Cardiac septum (tissue), 1 donor: Measurements from ENCODE around the gene PARP4. TPM values are rescaled to one million over a fixed set of nuclear protein-coding genes. Genes with fewer than 3 reads are reported as not detected.
"Not testable (repeated sequence)": the region's sequence is repeated elsewhere in the genome, so short reads cannot be mapped to it uniquely, and the experiment has no call there.

ENCODE experiments used
- DNase-seq: peaks from one replicate; pipeline ENCODE4 v3.0.0-alpha.2; 2020; ENCODE audit warnings: low spot score
- intact Hi-C: fragments of 100-400 bp; cut with DNase I; formaldehyde crosslinking; loops from one replicate; pipeline ENCODE4 v1.14.0; 2022
- long read RNA-seq: library from polyadenylated mRNA; unstranded; transcript quantifications from one replicate; pipeline ENCODE4 v2.0.0, GENCODE V29; 2021
- total RNA-seq: library from RNA; stranded (reverse); fragmentation: NEBNext Ultra II Directional; extraction: Animal tissue kit (Norgen Biotek cat#: 25700); gene quantifications from one replicate; pipeline ENCODE4 v1.2.1, GENCODE V29; 2021
- donor health status: DM: no; HTN: no; CAD: no.

Gene PARP4
- 16.7 TPM for total RNA-seq
- long read RNA-seq, full-length matches to known transcripts = 1 of 19 reads
- long read RNA-seq, partial matches to known transcripts = 11 of 19 reads
- long read RNA-seq, other reads (novel, unspliced or antisense) = 7 of 19 reads

- intact Hi-C loops = no loop called here
- DNase-seq = peak; percentile 91
Measured at GRCh38 chr13:24512197-24512907, at the start of gene PARP4. Gene PARP4 (minus strand): TSS chr13:24512778. CDS start chr13:24503776, 9,002 bp downstream.

- DNase-seq, intact Hi-C loops: not testable (repeated sequence)
Measured at GRCh38 chr13:24560579-24561187, 48.1 kb upstream of the PARP4 start.

GRCh38 chr13:24559431-24560218, 47.0 kb upstream of the PARP4 start:
- DNase-seq, intact Hi-C loops: not testable (repeated sequence)

- intact Hi-C loops = no loop called here
- no peak for DNase-seq
Measured at GRCh38 chr13:24557081-24557480, 44.5 kb upstream of the PARP4 start.

GRCh38 chr13:24553892-24554291, 41.3 kb upstream of the PARP4 start:
- intact Hi-C loops, DNase-seq: not testable (repeated sequence)

GRCh38 chr13:24541476-24542352, 29.1 kb upstream of the PARP4 start:
- intact Hi-C loops = not testable (repeated sequence)
- peak; percentile 83 for DNase-seq

- no peak for DNase-seq
- intact Hi-C loops = no loop called here
Measured at GRCh38 chr13:24541127-24541475, 28.5 kb upstream of the PARP4 start.

GRCh38 chr13:24540236-24541126, 27.9 kb upstream of the PARP4 start:
- intact Hi-C loops = no loop called here
- DNase-seq = no peak

- intact Hi-C loops = no loop called here
- no peak for DNase-seq
Measured at GRCh38 chr13:24539500-24540165, 27.1 kb upstream of the PARP4 start.

- no peak for DNase-seq
- intact Hi-C loops = no loop called here
Measured at GRCh38 chr13:24529478-24529877, 16.9 kb upstream of the PARP4 start.

- intact Hi-C loops = no loop called here
- DNase-seq = no peak
Measured at GRCh38 chr13:24528816-24529398, 16.3 kb upstream of the PARP4 start.

GRCh38 chr13:24527266-24527775, 14.7 kb upstream of the PARP4 start:
- no peak for DNase-seq

GRCh38 chr13:24520733-24521132, 8.2 kb upstream of the PARP4 start:
- no peak for DNase-seq
- intact Hi-C loops = no loop called here

More at GRCh38 chr13:24527266-24527775, 14.7 kb upstream of the PARP4 start:
- intact Hi-C loops = no loop called here

- DNase-seq = no peak
- intact Hi-C loops = no loop called here
Measured at GRCh38 chr13:24516919-24517318, 4.3 kb upstream of the PARP4 start.

GRCh38 chr13:24512908-24513213, 283 bp upstream of the PARP4 start:
- DNase-seq = no peak
- intact Hi-C loops = no loop called here

GRCh38 chr13:24511816-24512196, 772 bp downstream of the PARP4 start:
- DNase-seq = no peak
- intact Hi-C loops = no loop called here

- no peak for DNase-seq
- intact Hi-C loops = no loop called here
Measured at GRCh38 chr13:24511019-24511815, 1.4 kb downstream of the PARP4 start.
